ENCODE measurements around the gene C6orf89. TPM values are rescaled to one million over a fixed set of nuclear protein-coding genes. Genes with fewer than 3 reads are reported as not detected.

Gene C6orf89
- total and polyA plus RNA-seq, 11 donors: 34.0 to 86.2 (median 71.4) TPM

DNA sequence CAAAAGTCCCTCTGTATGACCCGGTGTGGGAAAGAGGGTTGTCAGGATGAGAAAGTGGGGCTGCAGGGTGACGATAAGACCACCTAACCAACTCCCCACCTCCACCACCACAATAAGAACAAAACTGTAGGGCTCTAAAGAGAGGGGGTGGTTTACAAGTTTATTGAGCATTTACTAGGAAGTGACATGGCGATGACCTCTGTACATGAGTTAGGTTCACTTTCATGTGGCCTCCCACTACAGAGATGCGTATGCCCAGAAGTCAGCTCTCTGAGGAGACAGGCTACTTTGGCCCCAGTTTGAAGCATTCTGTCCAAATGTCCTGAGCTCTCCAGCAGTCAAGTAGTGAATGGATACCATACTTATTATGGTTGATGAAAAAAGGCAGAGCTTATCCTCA lies 40.1 kb downstream of the C6orf89 start:
- H3K9me3 ChIP-seq: no peaks in the 10 kb centered on the region
- 93 to 97% (median 95%) methylated on average over 4 of the region's 4 CpGs for WGBS, 4 donors
- H3K4me1 ChIP-seq: peaks cover 0 to 40% (median 18%) of the 10 kb centered on the region in 12 donors
- intact Hi-C loops (cut with DNase I): loop anchor here in 1 of 10 donors (5.0 kb wide), 1 partner anchor 41 kb away; no protein-coding TSS in a partner anchor
- no peak overlapping the region for H3K27ac ChIP-seq
- H3K36me3 ChIP-seq: peaks cover 0 to 51% (median 44%) of the 10 kb centered on the region in 9 donors
- H3K4me3 ChIP-seq: no peak overlapping the region
- no peak for DNase-seq
- TF ChIP-seq, protein P1, sequence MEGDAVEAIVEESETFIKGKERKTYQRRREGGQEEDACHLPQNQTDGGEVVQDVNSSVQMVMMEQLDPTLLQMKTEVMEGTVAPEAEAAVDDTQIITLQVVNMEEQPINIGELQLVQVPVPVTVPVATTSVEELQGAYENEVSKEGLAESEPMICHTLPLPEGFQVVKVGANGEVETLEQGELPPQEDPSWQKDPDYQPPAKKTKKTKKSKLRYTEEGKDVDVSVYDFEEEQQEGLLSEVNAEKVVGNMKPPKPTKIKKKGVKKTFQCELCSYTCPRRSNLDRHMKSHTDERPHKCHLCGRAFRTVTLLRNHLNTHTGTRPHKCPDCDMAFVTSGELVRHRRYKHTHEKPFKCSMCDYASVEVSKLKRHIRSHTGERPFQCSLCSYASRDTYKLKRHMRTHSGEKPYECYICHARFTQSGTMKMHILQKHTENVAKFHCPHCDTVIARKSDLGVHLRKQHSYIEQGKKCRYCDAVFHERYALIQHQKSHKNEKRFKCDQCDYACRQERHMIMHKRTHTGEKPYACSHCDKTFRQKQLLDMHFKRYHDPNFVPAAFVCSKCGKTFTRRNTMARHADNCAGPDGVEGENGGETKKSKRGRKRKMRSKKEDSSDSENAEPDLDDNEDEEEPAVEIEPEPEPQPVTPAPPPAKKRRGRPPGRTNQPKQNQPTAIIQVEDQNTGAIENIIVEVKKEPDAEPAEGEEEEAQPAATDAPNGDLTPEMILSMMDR (IDR thresholded peaks at IDR 0.05): no peak
- TF ChIP-seq POLR2A (IDR thresholded peaks at IDR 0.05): no peak
- ATAC-seq: no peak
- no peaks in the 10 kb centered on the region for H3K27me3 ChIP-seq

DNA sequence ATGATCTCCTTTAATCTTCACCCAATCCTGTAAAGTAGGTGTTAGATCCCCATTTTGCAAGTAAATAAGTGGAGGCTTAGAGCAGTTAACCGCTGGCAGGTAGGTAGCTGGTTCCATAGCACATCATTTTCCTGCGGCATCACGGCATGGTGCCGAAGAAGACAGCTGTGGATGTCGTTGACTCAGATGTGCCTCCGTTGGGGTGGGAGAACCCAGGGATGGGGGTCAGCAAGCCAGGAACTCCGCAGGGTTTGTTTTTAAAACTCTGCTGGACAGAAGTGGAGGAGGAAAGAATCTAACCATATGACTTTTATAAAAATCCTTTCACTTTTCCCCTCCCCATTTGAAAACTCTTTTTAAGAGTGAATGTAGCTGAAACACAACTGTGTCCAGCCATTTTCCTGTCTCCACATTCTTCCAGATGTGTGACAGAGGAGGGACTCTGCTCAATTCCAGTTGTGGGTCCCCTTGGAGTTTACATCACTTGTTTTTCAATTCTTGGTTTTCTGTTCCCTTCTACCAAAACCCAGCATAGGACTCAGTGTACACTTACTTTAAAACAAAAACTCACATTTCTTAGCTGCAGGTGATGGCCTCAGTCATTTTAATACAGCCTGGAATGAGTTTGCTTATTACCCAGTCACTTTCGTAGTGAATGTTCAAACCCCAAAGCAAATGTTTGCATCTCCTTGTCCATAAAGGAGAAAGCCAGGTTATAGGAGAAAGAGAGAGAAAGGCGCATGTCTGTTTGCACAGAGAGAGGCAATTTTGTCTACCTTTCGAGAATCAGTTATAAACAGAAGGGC lies 41.2 kb downstream of the C6orf89 start:
- peak in 1 of 4 donors; percentile 34 for ATAC-seq
- intact Hi-C loops (cut with DNase I): loop anchor here in 1 of 10 donors (5.0 kb wide), 1 partner anchor 40 kb away; no protein-coding TSS in a partner anchor
- H3K27ac ChIP-seq: peak overlapping the region in 11 of 12 donors; percentile 0 to 76 (median 37)
- TF ChIP-seq, protein P1 (IDR thresholded peaks at IDR 0.05): no peak
- TF ChIP-seq POLR2A (IDR thresholded peaks at IDR 0.05): no peak
- H3K4me3 ChIP-seq: no peak overlapping the region
- WGBS, 4 donors: 72 to 84% (median 82%) methylated on average over 10 of the region's 10 CpGs
- DNase-seq: no peak
- H3K36me3 ChIP-seq: peaks cover 0 to 40% (median 36%) of the 10 kb centered on the region in 9 donors
- no peaks in the 10 kb centered on the region for H3K9me3 ChIP-seq
- no peaks in the 10 kb centered on the region for H3K27me3 ChIP-seq
- peaks cover 0 to 43% (median 16%) of the 10 kb centered on the region in 12 donors for H3K4me1 ChIP-seq

DNA sequence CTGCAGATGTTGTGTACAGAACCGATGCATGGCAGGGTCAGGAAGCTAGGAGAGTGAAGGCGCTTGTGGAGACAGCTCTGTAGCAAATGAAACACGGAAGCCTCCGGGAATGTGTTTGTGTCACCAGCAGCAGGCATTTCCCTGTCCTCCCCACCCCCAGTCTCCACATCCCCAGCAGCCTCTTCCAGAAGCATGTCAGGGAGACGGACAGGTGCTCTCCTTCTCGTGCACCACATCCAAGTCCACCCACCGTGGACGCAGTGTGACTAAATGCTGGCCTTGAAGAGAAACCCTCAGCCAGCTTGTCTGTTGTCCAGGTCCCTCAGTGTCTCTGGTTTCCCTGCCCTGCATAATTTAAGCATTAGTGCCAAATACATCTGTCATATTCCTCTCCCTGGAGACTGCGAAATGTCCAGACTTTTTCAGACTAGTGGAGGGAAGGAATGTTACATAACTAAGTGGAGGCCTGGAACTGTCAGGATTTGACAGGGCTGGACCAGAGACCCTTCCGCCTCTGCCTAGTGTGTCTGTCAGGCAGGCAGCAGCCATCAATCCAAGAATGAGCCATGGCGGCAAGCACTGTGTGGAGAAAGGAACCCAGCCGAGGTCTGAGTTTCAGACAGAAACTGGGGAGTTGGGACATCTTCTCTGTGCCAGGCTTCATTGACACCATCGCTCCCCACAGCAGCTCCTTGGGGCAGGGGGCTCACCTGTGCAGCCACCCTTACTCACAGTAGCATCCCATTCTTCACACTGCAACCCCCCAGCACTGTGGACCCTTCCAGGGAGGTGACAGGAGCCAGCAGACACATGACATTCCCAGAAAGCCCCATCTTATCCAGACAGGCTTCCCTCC lies 42.2 kb downstream of the C6orf89 start:
- intact Hi-C loops (cut with DNase I): loop anchor here in 1 of 10 donors (5.0 kb wide), 1 partner anchor 39 kb away; no protein-coding TSS in a partner anchor
- Histone ChIP-seq H3K4me3 (no peak overlapping the region), H3K27ac (peak overlapping the region in 10 of 12 donors; percentile 0 to 81 (median 63)), H3K4me1 (peaks cover 0 to 43% (median 16%) of the 10 kb centered on the region in 12 donors), H3K9me3 (no peaks in the 10 kb centered on the region), H3K27me3 (no peaks in the 10 kb centered on the region), H3K36me3 (peaks cover 0 to 33% (median 28%) of the 10 kb centered on the region in 9 donors)
- 56 to 63% (median 58%) methylated on average over 10 to 13 of the region's 13 CpGs for WGBS, 4 donors
- ATAC-seq: peak; percentile 53 to 74 (median 61)
- peak in 4 of 5 donors; percentile 41 to 70 (median 55) for DNase-seq
- TF ChIP-seq POLR2A (IDR thresholded peaks at IDR 0.05): no peak
- TF ChIP-seq, protein P1 (IDR thresholded peaks at IDR 0.05): no peak
